GM04503 (cell line): ENCODE data around the gene SEC16B.

Experiments
- DNase-seq: peaks from one replicate; pipeline ENCODE4 v3.0.0-alpha.2; 2012; ENCODE audit warnings: low read depth

Gene SEC16B

GRCh38 chr1:177902266-177902665, 67.6 kb downstream of the SEC16B start:
- no peak for DNase-seq

- DNase-seq = no peak
These were observed 71.7 kb downstream of the SEC16B start for GRCh38 chr1:177897998-177898654.

DNA sequence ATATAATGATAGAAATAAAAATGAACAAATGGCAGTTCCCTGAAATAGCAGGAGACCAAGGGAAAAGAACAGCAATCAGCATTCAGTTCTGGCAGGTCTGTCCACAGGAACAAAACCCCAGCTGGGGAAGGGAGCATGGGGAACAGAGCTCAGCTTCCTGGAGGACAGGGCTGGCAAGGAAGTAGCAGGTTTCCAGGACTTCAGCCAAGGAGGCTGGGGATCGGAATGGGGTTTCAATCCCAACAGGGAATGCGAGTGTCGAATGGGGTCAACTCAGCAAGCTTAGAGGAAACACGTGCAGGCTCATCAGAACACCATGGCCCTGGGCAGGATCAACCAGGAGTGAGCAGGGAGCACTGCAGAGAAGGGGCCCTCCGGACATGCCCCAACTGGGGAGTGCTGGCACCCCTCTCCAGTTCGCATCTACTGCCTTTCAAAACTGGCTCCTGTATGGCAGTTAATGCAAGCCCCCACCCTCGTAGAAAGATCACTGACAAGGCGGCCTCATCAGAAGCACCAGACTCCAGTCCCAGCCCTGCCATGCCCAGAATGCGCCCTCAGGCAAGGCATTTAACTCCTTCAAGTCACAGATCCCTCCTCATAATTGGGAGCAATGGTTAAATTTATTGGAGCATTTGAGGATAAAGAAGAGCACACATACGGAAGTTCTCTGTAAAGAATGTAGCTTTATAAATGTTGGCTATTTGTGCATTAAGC, 72.4 kb downstream of the SEC16B start:
- no peak for DNase-seq
